GM10266 (cell line): Measurements from ENCODE around the gene CENPB.
"Not testable (repeated sequence)": the region's sequence is repeated elsewhere in the genome, so short reads cannot be mapped to it uniquely, and the experiment has no call there.

Source experiments
- DNase-seq: peaks from one replicate; pipeline ENCODE4 v3.0.0; 2012; ENCODE audit errors: extremely low spot score
- CTCF ChIP-seq: IDR thresholded peaks from 2 replicates; pipeline ENCODE4 v1.5.1; 2012; ENCODE audit warnings: mild to moderate bottlenecking, low read depth; ENCODE audit not compliant: control insufficient read depth, insufficient read depth; ENCODE audit errors: missing control alignments

CENPB gene

GRCh38 chr20:3795511-3796468 lies 9.2 kb upstream of the CENPB start, which contains the start of gene CDC25B:
TSS of gene CDC25B (plus strand) at chr20:3796310. CDS start at chr20:3796532, 222 bp downstream.
- TF ChIP-seq CTCF: no peak
- DNase-seq: peak; percentile 92

GRCh38 chr20:3794701-3795420 lies 8.3 kb upstream of the CENPB start:
- TF ChIP-seq CTCF: no peak
- no peak for DNase-seq

GRCh38 chr20:3794168-3794567 lies 7.6 kb upstream of the CENPB start:
- DNase-seq: not testable (repeated sequence)

GRCh38 chr20:3789201-3789600 lies 2.7 kb upstream of the CENPB start:
- not testable (repeated sequence) for DNase-seq

DNA sequence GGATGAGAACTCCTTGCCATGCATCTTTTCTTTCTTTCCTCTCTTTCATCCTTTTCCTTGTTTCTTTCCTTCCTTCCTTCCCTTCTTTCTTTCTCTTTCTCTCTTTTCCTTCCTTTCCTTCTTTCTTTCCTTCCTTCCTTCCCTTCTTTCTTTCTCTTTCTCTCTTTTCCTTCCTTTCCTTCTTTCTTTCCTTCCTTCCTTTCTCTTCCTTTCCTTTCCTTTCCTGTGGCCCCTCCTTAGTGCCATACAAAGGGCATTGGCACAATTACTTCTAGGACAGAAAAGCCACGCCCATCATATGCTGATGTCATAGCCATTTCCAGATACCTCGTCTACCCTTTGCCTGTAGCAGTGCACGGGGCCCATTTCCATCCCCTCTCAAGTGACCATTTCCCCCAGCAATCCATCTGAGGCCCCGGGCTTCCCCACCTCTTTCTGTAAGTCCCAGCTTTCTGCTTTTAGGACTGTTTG lies 2.2 kb upstream of the CENPB start:
- no peak for DNase-seq

DNA sequence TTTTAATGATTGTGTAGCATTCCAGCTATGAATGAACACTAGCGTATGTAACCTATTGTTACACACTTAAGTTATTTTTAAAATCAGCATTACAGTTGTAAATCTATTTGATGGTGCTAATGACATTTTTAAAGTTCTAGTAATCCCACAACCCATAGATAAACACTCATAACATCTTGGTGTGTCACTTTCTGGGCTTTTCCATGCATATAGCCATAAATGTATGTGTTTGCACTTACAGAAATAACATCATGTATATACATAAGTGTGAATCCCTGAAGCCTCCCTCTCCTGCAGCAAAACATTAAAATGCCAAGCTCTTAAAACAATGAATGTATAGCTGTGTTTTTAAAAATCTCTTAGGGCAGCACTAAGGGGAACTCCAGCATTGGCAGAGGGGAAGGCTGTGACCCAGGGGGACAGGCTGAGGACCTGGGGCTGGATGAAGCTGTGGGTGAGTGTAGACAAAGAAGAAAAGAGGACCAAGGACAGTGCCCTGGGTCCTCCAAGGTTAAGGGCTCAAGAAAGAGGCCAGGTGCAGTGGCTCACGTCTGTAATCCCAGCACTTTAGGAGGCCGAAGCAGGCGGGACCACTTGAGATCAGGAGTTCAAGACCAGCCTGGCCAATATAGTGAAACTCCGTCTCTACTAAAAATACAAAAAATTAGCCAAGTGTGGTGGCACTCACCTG lies 929 bp upstream of the CENPB start:
- TF ChIP-seq CTCF: no peak
- no peak for DNase-seq

More for the DNA sequence above, 2.2 kb upstream of the CENPB start:
- TF ChIP-seq CTCF: no peak

GRCh38 chr20:3786126-3786484 lies 435 bp downstream of the CENPB start:
- no peak for TF ChIP-seq CTCF
- DNase-seq: peak; percentile 75
